Mucosa of descending colon (tissue), 3 donors: Measurements from ENCODE around the gene NOXA1. TPM values are rescaled to one million over a fixed set of nuclear protein-coding genes. Genes with fewer than 3 reads are reported as not detected.

Experiments
- ATAC-seq: fragments of 200-7000 bp; cut with Tn5 transposase; one replicate; pipeline ENCODE4 v1.9.1; 2020; ENCODE audit warnings: mild to moderate bottlenecking, moderate library complexity
- DNase-seq, 3 donors: peaks; one replicate each; pipeline ENCODE4 v3.0.0-alpha.2; 2020
- H3K36me3 ChIP-seq: fragments of 200-600 bp; one replicate; pipeline ENCODE4 v1.8.0; 2021; ENCODE audit warnings: low read depth, mild to moderate bottlenecking
- H3K4me1 ChIP-seq: fragments of 200-600 bp; one replicate; pipeline ENCODE4 v1.8.0; 2021; ENCODE audit warnings: low read depth, mild to moderate bottlenecking
- H3K4me3 ChIP-seq: fragments of 200-600 bp; one replicate; pipeline ENCODE4 v1.8.0; 2021; ENCODE audit warnings: mild to moderate bottlenecking
- H3K9me3 ChIP-seq: fragments of 200-600 bp; one replicate; pipeline ENCODE4 v1.8.0; 2021; ENCODE audit warnings: mild to moderate bottlenecking
- CTCF ChIP-seq: fragments of 200-600 bp; IDR thresholded peaks from one replicate; pipeline ENCODE4 v1.8.0; 2022; ENCODE audit warnings: antibody characterized with exemption, mild to moderate bottlenecking
- intact Hi-C, 2 donors: fragments of 100-400 bp; cut with DNase I in 1 of 2; cut with micrococcal nuclease in 1 of 2; formaldehyde crosslinking; loops; one replicate each; pipeline versions ENCODE4 v1.11.0 to v1.11.1; 2022; cut with DNase I, micrococcal nuclease
- total RNA-seq, 3 donors: library from RNA; stranded (reverse); fragmentation: NEBNext Ultra II Directional in 2 of 3; extraction: Animal tissue kit (Norgen Biotek cat#: 25700) in 2 of 3; gene quantifications; one replicate each; pipeline versions ENCODE4 v1.2.1 to v1.2.4, GENCODE V29; 2021 to 2023
- donor health status: DM: no; HTN: no; CAD: no; lungs with moderate emphysema.
- donor health status: DM: no; HTN: no; CAD: no.
- donor health status: DM: no; HTN: yes; CAD: no.

The NOXA1 gene
- total RNA-seq, 3 donors from 2014 or later, result 18.0 to 41.5 (median 27.2) TPM

GRCh38 chr9:137437691-137438590 is 14.7 kb downstream of the NOXA1 start:
- peak in 2 of 3 donors; percentile 66 to 69 for DNase-seq
- intact Hi-C loops, result no loop called here
- Histone ChIP-seq H3K4me3 (no peak overlapping the region), H3K9me3 (no peaks in the 10 kb centered on the region), H3K36me3 (no peaks in the 10 kb centered on the region), H3K4me1 (peaks cover 34% of the 10 kb centered on the region)
- peak; percentile 34 for ATAC-seq
- no peak for TF ChIP-seq CTCF

- ATAC-seq, result no peak
- Histone ChIP-seq H3K36me3 (no peaks in the 10 kb centered on the region), H3K4me3 (no peak overlapping the region), H3K4me1 (peaks cover 34% of the 10 kb centered on the region), H3K9me3 (no peaks in the 10 kb centered on the region)
- intact Hi-C loops, result no loop called here
- DNase-seq, result peak in 2 of 3 donors; percentile 31 to 51
- no peak for TF ChIP-seq CTCF
Observed at GRCh38 chr9:137438591-137439157, 15.5 kb downstream of the NOXA1 start.

- intact Hi-C loops, result no loop called here
- Histone ChIP-seq H3K4me1 (peaks cover 34% of the 10 kb centered on the region), H3K4me3 (no peak overlapping the region)
Observed at GRCh38 chr9:137439158-137439714, 16.0 kb downstream of the NOXA1 start.

GRCh38 chr9:137441289-137441934 is 18.2 kb downstream of the NOXA1 start, which contains the start of gene ENTPD8:
ENTPD8 (minus strand) TSS chr9:137441357; CDS start chr9:137438285, 3,072 bp downstream.
- peaks cover 29% of the 10 kb centered on the region for H3K4me1 ChIP-seq
- ATAC-seq, result peak; percentile 83
- H3K9me3 ChIP-seq, result no peaks in the 10 kb centered on the region
- no peak for TF ChIP-seq CTCF
- DNase-seq, result peak; percentile 89 to 93 (median 91)
- intact Hi-C loops, result no loop called here
- no peaks in the 10 kb centered on the region for H3K36me3 ChIP-seq
- H3K4me3 ChIP-seq, result no peak within 1 kb of the TSS

More at GRCh38 chr9:137439158-137439714, 16.0 kb downstream of the NOXA1 start:
- ATAC-seq (no peak), DNase-seq (peak in 2 of 3 donors; percentile 36 to 47)
- Histone ChIP-seq H3K36me3 (no peaks in the 10 kb centered on the region), H3K9me3 (no peaks in the 10 kb centered on the region)
- no peak for TF ChIP-seq CTCF

- Histone ChIP-seq H3K36me3 (no peaks in the 10 kb centered on the region), H3K4me1 (peaks cover 25% of the 10 kb centered on the region), H3K9me3 (no peaks in the 10 kb centered on the region), H3K4me3 (no peak overlapping the region)
- TF ChIP-seq CTCF, result no peak
- intact Hi-C loops, result no loop called here
- DNase-seq, result no peak
- ATAC-seq, result no peak
Observed at GRCh38 chr9:137441935-137442321, 18.7 kb downstream of the NOXA1 start.
